Activated naive CD8-positive, alpha-beta T cell treated with anti-CD3 and anti-CD28 coated beads, Interleukin-2, amount 50 U/mL, for 24 hours (primary cell): ENCODE data around the gene PIGH.
"Not testable (repeated sequence)": the region's sequence is repeated elsewhere in the genome, so short reads cannot be mapped to it uniquely, and the experiment has no call there.

Source experiments
- ATAC-seq: fragments of 150-1000 bp; cut with Tn5 transposase; one replicate; pipeline ENCODE4 v1.10.0; 2021
- DNase-seq: peaks from one replicate; pipeline ENCODE4 v3.0.0; 2021
- H3K27ac Mint-ChIP-seq: one replicate; pipeline ENCODE4 v1.8.0; 2021; ENCODE audit warnings: mild to moderate bottlenecking, mixed read lengths
- H3K27me3 Mint-ChIP-seq: one replicate; pipeline ENCODE4 v1.8.0; 2021; ENCODE audit warnings: mixed read lengths
- H3K36me3 Mint-ChIP-seq: one replicate; pipeline ENCODE4 v1.8.0; 2021; ENCODE audit warnings: low read depth, mixed read lengths
- H3K4me1 Mint-ChIP-seq: one replicate; pipeline ENCODE4 v1.8.0; 2021; ENCODE audit warnings: mixed read lengths
- H3K4me3 Mint-ChIP-seq: one replicate; pipeline ENCODE4 v1.8.0; 2021; ENCODE audit warnings: mild to moderate bottlenecking, moderate library complexity, mixed read lengths
- H3K9me3 Mint-ChIP-seq: one replicate; pipeline ENCODE4 v1.8.0; 2021; ENCODE audit warnings: mixed read lengths

The PIGH gene

DNA sequence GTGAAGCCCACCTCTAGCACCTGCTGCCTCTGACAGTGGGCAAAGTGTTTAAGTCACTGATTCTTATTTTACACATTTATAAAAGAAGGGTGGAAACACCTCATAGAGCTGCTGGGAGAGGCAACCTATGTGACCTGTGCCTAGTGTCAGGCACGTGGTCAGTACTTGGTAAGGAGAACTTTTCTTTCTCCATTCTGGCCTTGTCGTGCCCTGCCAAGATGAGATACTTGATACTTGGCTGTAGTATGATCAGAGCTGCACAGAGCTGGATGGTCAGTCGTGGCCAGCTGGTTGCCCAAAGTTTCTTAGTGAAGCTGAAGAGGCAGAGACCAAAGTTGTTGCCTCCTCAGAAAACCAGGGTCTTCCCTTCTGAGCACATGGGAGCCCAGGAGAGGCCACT lies 42.4 kb downstream of the PIGH start:
- Mint-ChIP-seq H3K9me3 (no peaks in the 10 kb centered on the region), H3K4me1 (peaks cover 3% of the 10 kb centered on the region), H3K27ac (no peak overlapping the region), H3K4me3 (no peak overlapping the region), H3K27me3 (peaks cover 2% of the 10 kb centered on the region), H3K36me3 (no peaks in the 10 kb centered on the region)
- no peak for DNase-seq
- ATAC-seq = no peak

- DNase-seq (no peak), ATAC-seq (peak; percentile 58)
- Mint-ChIP-seq H3K4me1 (peaks cover 3% of the 10 kb centered on the region), H3K4me3 (no peak overlapping the region), H3K36me3 (no peaks in the 10 kb centered on the region), H3K9me3 (no peaks in the 10 kb centered on the region), H3K27me3 (peaks cover 2% of the 10 kb centered on the region), H3K27ac (no peak overlapping the region)
Observed at GRCh38 chr14:67557118-67557517, 43.0 kb downstream of the PIGH start.

GRCh38 chr14:67556671-67557070 lies 43.4 kb downstream of the PIGH start:
- Mint-ChIP-seq H3K4me1 (peaks cover 3% of the 10 kb centered on the region), H3K27me3 (peaks cover 2% of the 10 kb centered on the region), H3K27ac (no peak overlapping the region), H3K36me3 (no peaks in the 10 kb centered on the region), H3K4me3 (no peak overlapping the region), H3K9me3 (no peaks in the 10 kb centered on the region)
- no peak for DNase-seq
- ATAC-seq = no peak

DNA sequence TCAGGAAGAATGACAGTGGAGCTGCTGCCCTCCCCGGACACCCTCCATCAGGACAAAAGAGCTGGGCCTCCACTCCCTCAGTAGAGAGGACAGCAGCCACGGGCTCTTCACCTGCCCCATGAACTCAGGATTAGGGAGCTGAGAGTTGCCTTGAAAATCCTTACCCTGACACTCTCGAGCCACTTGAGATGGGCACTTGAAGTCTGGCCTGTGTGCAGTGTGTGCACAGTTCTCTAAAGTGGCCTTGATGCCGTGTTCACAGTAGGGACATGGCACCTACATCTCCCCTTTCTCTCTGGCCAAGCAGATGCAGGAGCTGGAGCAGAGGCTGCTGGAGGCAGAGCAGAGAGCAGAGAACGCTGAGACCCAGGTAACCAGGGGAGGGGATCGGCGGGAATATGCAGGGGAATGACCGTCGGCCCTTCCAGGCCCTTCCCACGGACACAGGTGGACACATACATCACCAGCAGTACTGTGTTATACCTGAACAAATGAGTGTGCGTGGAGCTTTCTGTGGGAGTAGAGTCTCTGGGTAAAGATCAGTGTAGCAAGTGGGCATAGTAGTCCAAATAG lies 44.5 kb downstream of the PIGH start:
- Mint-ChIP-seq H3K27me3 (peaks cover 2% of the 10 kb centered on the region), H3K4me1 (peaks cover 3% of the 10 kb centered on the region), H3K36me3 (no peaks in the 10 kb centered on the region), H3K4me3 (no peak overlapping the region), H3K27ac (no peak overlapping the region), H3K9me3 (no peaks in the 10 kb centered on the region)
- DNase-seq (no peak), ATAC-seq (no peak)

DNA sequence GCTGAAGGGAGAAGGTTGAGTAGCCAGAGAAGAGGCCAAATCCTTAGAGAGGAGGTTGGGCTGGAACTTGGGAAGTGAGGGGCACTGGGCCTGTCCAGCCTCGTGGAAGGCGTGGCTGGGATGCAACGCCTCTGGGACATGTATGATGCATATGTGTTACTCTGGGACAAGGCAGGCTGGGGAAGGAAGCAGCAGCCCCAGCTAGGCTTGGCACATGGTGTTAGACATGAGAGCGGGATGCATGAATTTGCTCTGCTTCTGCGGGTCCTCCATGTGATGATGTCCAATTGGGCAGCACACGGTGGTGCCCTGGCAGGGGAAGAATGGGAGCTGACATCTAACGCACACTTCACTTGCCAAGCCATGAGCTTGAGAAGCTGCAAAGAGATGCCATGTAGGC lies 45.7 kb downstream of the PIGH start:
- ATAC-seq = no peak
- Mint-ChIP-seq H3K9me3 (no peaks in the 10 kb centered on the region), H3K27me3 (peaks cover 2% of the 10 kb centered on the region), H3K4me3 (no peak overlapping the region), H3K36me3 (no peaks in the 10 kb centered on the region), H3K4me1 (peaks cover 3% of the 10 kb centered on the region), H3K27ac (no peak overlapping the region)
- DNase-seq = no peak

DNA sequence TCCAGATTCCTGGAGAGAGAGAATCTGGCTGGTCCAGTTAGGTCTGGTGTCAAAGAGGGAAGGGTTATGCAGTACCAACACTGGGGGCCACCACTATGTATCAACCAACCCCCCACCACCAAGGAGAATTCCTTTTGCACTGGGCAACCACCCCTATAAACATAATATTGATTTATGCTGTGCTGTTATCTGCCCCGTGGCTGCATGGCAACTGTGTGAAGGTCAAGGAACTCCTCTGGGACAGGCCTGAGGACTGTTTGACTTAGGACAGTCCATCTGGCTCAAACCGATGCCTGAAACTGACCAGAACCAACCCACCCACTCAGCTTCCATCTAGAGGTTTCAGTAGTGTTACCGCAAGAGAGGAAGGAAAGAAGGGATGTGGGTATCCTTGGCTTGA lies 46.5 kb downstream of the PIGH start:
- DNase-seq (no peak), ATAC-seq (no peak)
- Mint-ChIP-seq H3K4me3 (no peak overlapping the region), H3K4me1 (peaks cover 3% of the 10 kb centered on the region), H3K36me3 (no peaks in the 10 kb centered on the region), H3K27me3 (peaks cover 2% of the 10 kb centered on the region), H3K9me3 (no peaks in the 10 kb centered on the region), H3K27ac (no peak overlapping the region)

- Mint-ChIP-seq H3K27ac (no peak overlapping the region), H3K27me3 (peaks cover 1% of the 10 kb centered on the region), H3K4me1 (peaks cover 1% of the 10 kb centered on the region), H3K9me3 (no peaks in the 10 kb centered on the region), H3K36me3 (no peaks in the 10 kb centered on the region), H3K4me3 (no peak overlapping the region)
- DNase-seq (no peak), ATAC-seq (no peak)
Observed at GRCh38 chr14:67551940-67552339, 48.1 kb downstream of the PIGH start.

DNA sequence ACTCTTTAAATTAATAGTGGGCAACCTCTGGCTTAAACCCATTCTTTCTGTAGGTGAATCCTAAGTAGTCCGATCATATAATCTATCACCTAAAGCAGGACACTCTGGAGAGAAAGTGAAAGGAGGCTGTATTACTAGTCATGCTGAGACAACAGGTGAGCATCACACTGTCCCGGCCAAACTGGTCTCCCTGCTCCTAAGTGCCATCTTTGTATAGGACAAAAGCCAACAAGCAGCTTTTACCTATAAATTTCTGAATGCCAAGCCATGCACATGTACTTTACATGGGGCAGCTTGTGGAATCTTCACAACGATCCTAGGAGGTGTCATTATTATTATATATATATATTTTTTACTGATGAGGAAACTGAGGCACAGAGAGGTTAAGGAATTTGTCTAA lies 48.9 kb downstream of the PIGH start:
- Mint-ChIP-seq H3K4me3 (no peak overlapping the region), H3K27ac (no peak overlapping the region), H3K9me3 (no peaks in the 10 kb centered on the region), H3K4me1 (no peaks in the 10 kb centered on the region), H3K27me3 (no peaks in the 10 kb centered on the region), H3K36me3 (no peaks in the 10 kb centered on the region)
- DNase-seq = no peak
- no peak for ATAC-seq

- no peaks in the 10 kb centered on the region for H3K4me1 Mint-ChIP-seq
- DNase-seq (no peak), ATAC-seq (no peak)
- no peak overlapping the region for H3K27ac Mint-ChIP-seq
- H3K27me3 Mint-ChIP-seq = no peaks in the 10 kb centered on the region
- H3K9me3 Mint-ChIP-seq = no peaks in the 10 kb centered on the region
- no peaks in the 10 kb centered on the region for H3K36me3 Mint-ChIP-seq
- H3K4me3 Mint-ChIP-seq = no peak overlapping the region
Observed at GRCh38 chr14:67549734-67550133, 50.3 kb downstream of the PIGH start.

GRCh38 chr14:67547224-67547780 lies 52.8 kb downstream of the PIGH start:
- ATAC-seq (no peak), DNase-seq (no peak)
- Mint-ChIP-seq H3K4me1 (no peaks in the 10 kb centered on the region), H3K36me3 (peaks cover 3% of the 10 kb centered on the region), H3K27ac (no peak overlapping the region), H3K27me3 (peaks cover 9% of the 10 kb centered on the region), H3K9me3 (no peaks in the 10 kb centered on the region), H3K4me3 (no peak overlapping the region)

DNA sequence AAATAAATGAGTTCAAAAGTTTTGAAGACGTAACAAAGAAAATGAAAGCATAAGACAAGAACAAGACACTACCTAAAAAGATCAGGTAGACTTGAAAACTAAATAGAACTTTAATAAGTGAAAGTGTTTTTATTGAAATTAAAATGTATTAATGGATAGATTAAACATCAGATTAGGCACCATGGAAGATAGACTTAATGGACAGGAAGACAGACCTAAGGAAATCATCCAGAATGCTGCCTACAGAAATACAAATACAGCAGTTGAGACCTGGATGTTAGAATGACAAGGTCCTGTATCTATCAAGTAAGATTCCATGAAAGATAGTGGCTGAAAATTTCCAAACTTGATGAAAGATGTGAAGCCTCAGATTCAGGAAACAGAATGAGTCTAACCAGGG lies 55.5 kb downstream of the PIGH start:
- ATAC-seq (no peak), DNase-seq (no peak)
- Mint-ChIP-seq H3K4me1 (peaks cover 7% of the 10 kb centered on the region), H3K9me3 (no peaks in the 10 kb centered on the region), H3K27me3 (peaks cover 23% of the 10 kb centered on the region), H3K27ac (no peak overlapping the region), H3K36me3 (peaks cover 3% of the 10 kb centered on the region), H3K4me3 (no peak overlapping the region)

DNA sequence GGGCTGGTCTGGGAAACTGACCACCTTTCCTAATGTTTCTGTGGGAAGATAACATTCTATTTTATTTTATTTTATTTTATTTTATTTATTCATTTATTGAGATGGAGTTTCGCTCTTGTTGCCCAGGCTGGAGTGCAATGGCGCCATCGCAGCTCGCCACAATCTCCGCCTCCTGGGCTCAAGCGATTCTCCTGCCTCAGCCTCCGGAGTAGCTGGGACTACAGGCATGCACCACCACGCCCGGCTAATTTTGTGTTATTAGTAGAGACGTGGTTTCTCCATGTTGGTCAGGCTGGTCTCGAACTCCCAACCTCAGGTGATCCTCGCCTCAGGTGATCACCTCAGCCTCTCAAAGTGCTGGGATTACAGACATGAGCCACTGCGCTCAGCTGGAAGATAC lies 57.4 kb downstream of the PIGH start:
- H3K4me1 Mint-ChIP-seq, H3K4me3 Mint-ChIP-seq, H3K27ac Mint-ChIP-seq, H3K36me3 Mint-ChIP-seq, DNase-seq, H3K9me3 Mint-ChIP-seq, ATAC-seq: not testable (repeated sequence)
- peaks cover 27% of the 10 kb centered on the region for H3K27me3 Mint-ChIP-seq

DNA sequence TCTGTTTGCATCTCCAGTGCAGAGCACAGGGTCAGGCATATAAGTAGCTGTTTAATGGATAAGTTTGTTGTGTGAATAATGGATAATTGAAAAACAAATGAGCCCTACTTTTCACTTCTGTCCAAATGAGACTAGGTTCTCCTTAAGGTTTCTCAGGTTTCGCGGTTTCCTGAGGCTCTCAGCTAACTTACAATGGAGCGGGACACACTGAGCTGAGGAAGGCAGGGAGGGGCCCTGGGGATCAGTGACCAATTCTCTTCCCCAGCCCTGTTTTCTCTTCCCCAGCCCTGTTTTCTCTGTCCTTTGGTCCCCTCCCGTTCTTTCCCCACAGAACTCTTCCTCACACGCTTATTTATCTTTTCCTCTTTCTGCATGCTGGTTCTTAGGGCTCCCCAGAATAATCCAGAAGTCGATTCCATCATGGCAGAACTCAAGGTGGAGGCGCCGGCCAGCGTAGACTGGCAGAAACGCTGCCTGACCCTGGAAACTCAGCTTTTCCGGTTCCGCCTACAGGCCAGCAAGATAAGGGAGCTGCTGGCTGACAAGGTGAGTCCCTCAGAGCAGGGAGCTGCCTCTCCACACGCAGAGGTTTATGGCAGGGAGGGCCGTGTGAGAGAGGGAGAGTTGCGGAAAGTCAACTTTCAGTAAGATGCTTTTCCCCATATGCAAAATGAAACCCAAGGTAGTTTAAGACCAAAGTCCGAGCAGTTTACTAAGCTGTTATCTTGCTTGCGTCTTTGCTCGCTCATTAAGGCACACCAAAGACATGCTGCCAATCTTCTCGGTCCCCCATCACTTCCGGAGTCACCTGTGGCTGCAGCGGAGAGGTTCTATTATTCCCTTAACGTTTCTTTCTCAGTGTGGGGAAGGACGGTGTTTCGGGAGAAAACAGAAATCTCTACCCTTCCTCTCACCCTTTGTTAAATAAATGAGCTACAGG lies 58.4 kb downstream of the PIGH start:
- ATAC-seq (peak; percentile 82), DNase-seq (peak; percentile 29)
- H3K4me1 Mint-ChIP-seq = peaks cover 7% of the 10 kb centered on the region
- peak overlapping the region; percentile 53 for H3K27ac Mint-ChIP-seq
- H3K36me3 Mint-ChIP-seq = peaks cover 3% of the 10 kb centered on the region
- H3K4me3 Mint-ChIP-seq = peak overlapping the region; percentile 62
- H3K9me3 Mint-ChIP-seq = no peaks in the 10 kb centered on the region
- H3K27me3 Mint-ChIP-seq = peaks cover 27% of the 10 kb centered on the region
